Esophagus (tissue), 2 donors: ENCODE data around the gene TAF12. TPM values are rescaled to one million over a fixed set of nuclear protein-coding genes. Genes with fewer than 3 reads are reported as not detected.
"Not testable (repeated sequence)": the region's sequence is repeated elsewhere in the genome, so short reads cannot be mapped to it uniquely, and the experiment has no call there.

Experiments used
- H3K27ac ChIP-seq, 2 donors: one replicate each; pipeline ENCODE4 v1.5.1; 2013; ENCODE audit warnings: low read depth in 2 of 2, mild to moderate bottlenecking in 2 of 2, inconsistent platforms in 1 of 2, low read length in 1 of 2, moderate library complexity in 1 of 2
- H3K27me3 ChIP-seq, 2 donors: one replicate each; pipeline ENCODE4 v1.6.1; 2013; ENCODE audit warnings: low read length in 2 of 2, control low read depth in 1 of 2, mild to moderate bottlenecking in 1 of 2; ENCODE audit not compliant: insufficient read depth in 2 of 2, control insufficient read depth in 1 of 2
- H3K36me3 ChIP-seq, 2 donors: one replicate each; pipeline ENCODE4 v1.6.1; 2013; ENCODE audit warnings: low read length in 1 of 2; ENCODE audit not compliant: control insufficient read depth in 2 of 2, insufficient read depth in 2 of 2
- H3K4me1 ChIP-seq, 2 donors: one replicate each; pipeline ENCODE4 v1.6.1; 2013; ENCODE audit warnings: low read length in 1 of 2; ENCODE audit not compliant: control insufficient read depth in 2 of 2, insufficient read depth in 2 of 2
- H3K4me3 ChIP-seq, 2 donors: one replicate each; pipeline ENCODE4 v1.5.1; 2013; ENCODE audit warnings: low read length in 2 of 2, mild to moderate bottlenecking in 2 of 2, low read depth in 1 of 2, moderate library complexity in 1 of 2
- H3K9me3 ChIP-seq, 2 donors: one replicate each; pipeline ENCODE4 v1.6.1; 2013; ENCODE audit warnings: mild to moderate bottlenecking in 2 of 2, low read depth in 1 of 2, low read length in 1 of 2, moderate library complexity in 1 of 2; ENCODE audit not compliant: control insufficient read depth in 2 of 2, insufficient read depth in 1 of 2
- WGBS, 2 donors: extraction: QIAGEN DNeasy Blood & Tissue Kit; methylation state at CpG; one replicate each; pipeline ENCODE4 v1.1.7; 2013; 5-methylcytosine and 5-hydroxymethylcytosine counted together
- polyA plus RNA-seq, 2 donors: library from polyadenylated mRNA; stranded (reverse); fragments of 200-250 nt; gene quantifications; one replicate each; pipeline ENCODE4 v1.2.3, GENCODE V29; 2013
- donor health status: healthy with polysubstance abuse.
- donor health status: Bipolar disorder and iron deficiency.

The TAF12 gene, protein sequence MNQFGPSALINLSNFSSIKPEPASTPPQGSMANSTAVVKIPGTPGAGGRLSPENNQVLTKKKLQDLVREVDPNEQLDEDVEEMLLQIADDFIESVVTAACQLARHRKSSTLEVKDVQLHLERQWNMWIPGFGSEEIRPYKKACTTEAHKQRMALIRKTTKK
- polyA plus RNA-seq, result 10 to 100 TPM; 19.3 to 25.2 TPM

DNA sequence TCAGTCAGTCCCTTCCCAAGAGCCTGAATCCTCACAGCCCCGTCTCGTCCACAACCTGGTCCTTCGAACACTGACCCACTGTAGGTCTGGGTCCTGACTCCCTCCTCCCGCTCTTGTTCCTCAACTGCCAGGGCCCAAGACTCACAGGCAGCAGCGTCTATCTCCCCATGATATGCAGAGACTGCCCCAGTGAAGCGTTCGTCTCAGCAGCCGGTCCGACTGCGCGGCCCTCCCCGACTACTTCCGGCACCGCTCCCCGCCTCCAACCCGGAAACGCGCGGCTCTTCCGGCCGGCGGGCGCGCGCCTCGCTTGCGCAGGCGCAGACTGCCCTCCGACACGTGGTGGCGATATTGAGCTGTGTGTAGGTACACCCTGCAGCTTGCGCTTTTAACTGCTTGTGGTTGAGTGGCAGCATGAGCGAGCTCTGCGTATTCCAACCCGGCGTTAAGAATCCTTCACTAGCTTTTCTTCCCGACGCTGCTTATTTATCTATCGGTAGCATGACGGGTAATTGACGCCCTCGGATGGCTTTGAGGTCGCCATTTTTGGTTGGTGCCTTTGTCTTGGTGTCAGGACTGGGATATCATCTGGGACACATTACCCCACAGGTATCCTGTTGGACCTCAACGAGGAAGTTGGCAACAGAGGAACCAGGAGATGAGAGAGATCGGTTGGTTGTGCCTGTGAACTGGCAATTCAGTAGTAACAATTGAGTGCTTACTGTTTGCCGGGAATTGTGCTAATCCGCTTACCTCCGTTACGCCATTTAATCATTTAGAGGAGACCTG lies at the start of gene TAF12:
TSS of gene TAF12 (minus strand) at position 221 of the 789 bp plus-strand sequence. CDS start 20,986 bp downstream, outside the sequence.
- Histone ChIP-seq H3K9me3 (no peaks in the 10 kb centered on the region), H3K27ac (peak within 1 kb of the TSS; percentile 93 to 98), H3K4me3 (peak within 1 kb of the TSS; percentile 84 to 94), H3K27me3 (no peaks in the 10 kb centered on the region), H3K4me1 (peaks cover 0 to 3% of the 10 kb centered on the region in 2 donors), H3K36me3 (no peaks in the 10 kb centered on the region)
- WGBS, 2 donors, result 0 to 1% methylated on average over 49 of the region's 49 CpGs

DNA sequence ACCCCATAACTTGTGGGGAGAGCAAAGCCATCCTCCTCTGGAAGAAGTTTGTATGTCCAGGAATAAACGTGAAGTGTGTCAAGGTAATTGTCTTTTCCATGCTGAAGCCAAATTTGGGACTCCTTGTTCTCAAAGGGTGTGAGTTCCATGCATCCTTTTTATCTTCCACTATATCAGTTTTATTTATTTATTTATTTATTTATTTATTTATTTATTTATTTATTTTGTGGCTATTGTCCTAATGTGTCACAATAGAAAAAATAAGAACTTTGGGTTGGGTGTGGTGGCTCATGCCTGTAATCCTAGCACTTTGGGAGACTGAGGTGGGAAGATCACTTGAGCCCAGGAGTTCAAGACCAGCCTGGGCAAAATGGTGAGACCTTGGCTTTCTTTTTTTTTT lies 48.8 kb upstream of the TAF12 start:
- not testable (repeated sequence) for H3K27ac ChIP-seq, H3K4me1 ChIP-seq, H3K27me3 ChIP-seq, H3K36me3 ChIP-seq, H3K4me3 ChIP-seq, H3K9me3 ChIP-seq
- WGBS, 2 donors, result 98 to 100% methylated on average over 1 of the region's 1 CpG

DNA sequence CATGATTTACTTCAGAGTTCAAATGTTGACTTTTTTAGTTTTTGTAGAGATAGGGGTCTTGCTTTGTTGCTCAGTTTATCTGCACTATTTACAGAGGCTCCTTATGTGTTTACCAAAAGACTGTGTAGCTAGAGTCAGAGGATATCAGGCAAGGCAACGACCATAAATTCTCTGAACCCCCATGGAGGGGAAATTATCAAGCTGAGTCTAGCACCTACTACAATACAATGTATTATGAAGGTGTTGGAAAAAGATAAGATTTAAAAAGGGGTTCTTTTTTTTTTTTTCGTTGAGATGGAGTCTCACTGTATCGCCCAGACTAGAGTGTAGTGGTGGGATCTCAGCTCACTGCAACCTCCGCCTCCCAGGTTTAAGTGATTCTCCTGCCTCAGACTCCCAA lies 42.1 kb upstream of the TAF12 start:
- WGBS, 2 donors, result 81 to 86% methylated on average over 4 of the region's 4 CpGs
- H3K36me3 ChIP-seq, result no peaks in the 10 kb centered on the region
- H3K4me3 ChIP-seq, result no peak overlapping the region
- no peaks in the 10 kb centered on the region for H3K4me1 ChIP-seq
- no peaks in the 10 kb centered on the region for H3K9me3 ChIP-seq
- H3K27me3 ChIP-seq, result no peaks in the 10 kb centered on the region
- H3K27ac ChIP-seq, result no peak overlapping the region

DNA sequence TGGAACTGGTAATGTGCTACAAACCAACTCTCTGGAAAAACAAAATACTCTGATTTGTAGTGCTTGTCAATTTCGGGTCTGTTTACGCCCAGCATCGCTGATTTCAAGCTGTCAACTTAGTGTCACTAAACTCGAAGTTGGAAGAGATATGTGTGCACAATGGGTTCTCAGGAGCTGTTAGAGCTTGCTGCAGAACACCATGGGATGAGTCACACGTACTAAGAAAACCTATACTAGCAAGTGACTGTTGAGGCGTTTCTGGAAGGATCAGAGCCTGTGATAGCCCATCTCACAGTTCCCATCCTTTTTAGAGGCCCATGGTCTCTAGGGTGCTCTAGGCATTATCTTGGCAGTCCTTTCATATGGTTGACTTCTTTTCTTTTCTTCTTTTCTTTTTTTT lies 40.0 kb upstream of the TAF12 start:
- Histone ChIP-seq H3K36me3 (no peaks in the 10 kb centered on the region), H3K27ac (no peak overlapping the region), H3K4me3 (no peak overlapping the region), H3K27me3 (no peaks in the 10 kb centered on the region), H3K9me3 (no peaks in the 10 kb centered on the region), H3K4me1 (no peaks in the 10 kb centered on the region)
- WGBS, 2 donors, result 70 to 76% methylated on average over 6 of the region's 6 CpGs

DNA sequence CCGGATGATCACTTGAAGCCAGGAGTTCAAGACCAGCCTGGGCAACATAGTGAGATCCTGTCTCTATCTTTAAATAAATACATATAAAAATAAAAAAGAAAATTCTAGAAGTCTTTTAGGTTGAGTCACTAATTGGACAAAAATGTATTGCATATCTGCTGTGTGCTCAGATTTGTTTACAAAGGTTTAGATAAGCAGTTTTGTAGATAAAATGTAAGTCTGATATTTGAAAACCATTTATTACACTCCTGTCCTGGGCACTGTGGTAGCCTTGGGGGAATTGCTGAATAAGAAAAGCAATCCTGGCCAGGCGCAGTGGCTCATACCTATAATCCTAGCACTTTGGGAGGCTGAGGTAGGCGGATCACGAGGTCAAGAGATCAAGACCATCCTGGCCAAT lies 37.3 kb upstream of the TAF12 start:
- WGBS, 2 donors, result 89 to 93% methylated on average over 4 of the region's 4 CpGs
- H3K36me3 ChIP-seq, result peaks cover 0 to 3% of the 10 kb centered on the region in 2 donors

DNA sequence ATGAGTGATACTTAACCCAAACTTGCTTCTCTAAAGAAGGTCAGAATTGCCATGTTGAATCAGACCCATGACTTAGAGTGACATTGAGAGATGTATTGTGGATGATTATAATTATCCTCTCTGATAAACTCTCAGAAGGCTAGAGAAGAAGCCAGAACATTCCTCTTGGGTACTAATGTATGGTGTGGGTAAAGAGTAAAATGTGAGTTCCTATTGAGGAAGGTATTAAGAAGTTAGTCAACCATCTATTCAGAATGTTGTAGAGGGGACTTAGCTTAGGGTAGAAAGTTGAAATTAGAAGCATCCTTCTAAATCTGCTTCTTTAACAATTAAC lies 33.0 kb upstream of the TAF12 start:
- H3K4me3 ChIP-seq, result no peak overlapping the region
- no peak overlapping the region for H3K27ac ChIP-seq
- H3K36me3 ChIP-seq, result peaks cover 0 to 3% of the 10 kb centered on the region in 2 donors
- no peaks in the 10 kb centered on the region for H3K9me3 ChIP-seq
- no peaks in the 10 kb centered on the region for H3K4me1 ChIP-seq
- H3K27me3 ChIP-seq, result no peaks in the 10 kb centered on the region

More for the DNA sequence above, 37.3 kb upstream of the TAF12 start:
- Histone ChIP-seq H3K27me3 (no peaks in the 10 kb centered on the region), H3K4me3 (no peak overlapping the region), H3K4me1 (no peaks in the 10 kb centered on the region), H3K9me3 (no peaks in the 10 kb centered on the region), H3K27ac (no peak overlapping the region)

DNA sequence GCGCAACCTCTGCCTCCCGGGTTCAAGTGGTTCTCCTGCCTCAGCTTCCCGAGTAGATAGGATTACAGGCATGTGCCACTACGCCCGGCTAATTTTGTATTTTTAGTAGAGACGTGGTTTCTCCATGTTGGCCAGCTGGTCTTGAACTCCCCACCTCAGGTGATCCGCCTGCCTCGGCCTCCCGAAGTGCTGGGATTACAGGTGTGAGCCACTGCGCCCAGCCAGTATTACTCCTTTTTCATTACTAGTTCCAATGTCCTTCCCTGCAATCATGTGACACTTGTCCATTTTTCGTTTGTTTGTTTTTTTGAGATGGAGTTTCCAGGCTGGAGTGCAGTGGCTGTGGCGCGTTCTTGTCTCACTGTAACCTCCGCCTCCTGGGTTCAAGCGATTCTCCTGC lies 30.1 kb upstream of the TAF12 start:
- not testable (repeated sequence) for H3K27ac ChIP-seq, H3K27me3 ChIP-seq, H3K4me1 ChIP-seq, H3K9me3 ChIP-seq, H3K36me3 ChIP-seq, H3K4me3 ChIP-seq
- 97 to 99% methylated on average over 15 of the region's 15 CpGs for WGBS, 2 donors

DNA sequence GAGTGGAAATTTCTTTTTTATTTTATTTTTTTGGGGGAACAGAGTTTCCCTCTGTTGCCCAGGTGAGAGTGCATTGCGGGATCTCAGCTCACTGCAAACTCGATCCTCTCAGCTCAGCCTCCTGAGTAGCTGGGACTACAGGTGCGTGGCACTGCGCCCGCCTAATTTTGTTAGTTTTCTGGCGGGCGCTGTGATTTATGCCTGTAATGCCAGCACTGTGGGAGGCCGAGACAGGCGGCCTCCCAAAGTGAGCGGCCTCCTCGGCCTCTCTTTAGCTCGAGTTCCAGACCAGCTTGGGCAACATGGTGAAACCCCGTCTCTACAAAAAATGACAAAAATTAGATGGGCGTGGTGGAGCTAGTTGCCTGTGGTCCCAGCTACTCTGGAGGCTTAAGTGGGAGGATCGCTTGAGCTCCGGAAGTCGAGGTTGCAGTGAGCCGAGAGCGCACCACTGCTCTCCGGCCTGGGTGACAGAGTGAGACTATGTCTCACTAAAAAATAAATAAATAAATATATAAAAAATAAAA lies 28.4 kb upstream of the TAF12 start:
- no peak overlapping the region for H3K27ac ChIP-seq
- no peaks in the 10 kb centered on the region for H3K9me3 ChIP-seq
- H3K27me3 ChIP-seq, result no peaks in the 10 kb centered on the region
- WGBS, 2 donors, result 93 to 96% methylated on average over 20 of the region's 20 CpGs
- no peaks in the 10 kb centered on the region for H3K4me1 ChIP-seq
- H3K36me3 ChIP-seq, result peaks cover 0 to 3% of the 10 kb centered on the region in 2 donors
- H3K4me3 ChIP-seq, result no peak overlapping the region

DNA sequence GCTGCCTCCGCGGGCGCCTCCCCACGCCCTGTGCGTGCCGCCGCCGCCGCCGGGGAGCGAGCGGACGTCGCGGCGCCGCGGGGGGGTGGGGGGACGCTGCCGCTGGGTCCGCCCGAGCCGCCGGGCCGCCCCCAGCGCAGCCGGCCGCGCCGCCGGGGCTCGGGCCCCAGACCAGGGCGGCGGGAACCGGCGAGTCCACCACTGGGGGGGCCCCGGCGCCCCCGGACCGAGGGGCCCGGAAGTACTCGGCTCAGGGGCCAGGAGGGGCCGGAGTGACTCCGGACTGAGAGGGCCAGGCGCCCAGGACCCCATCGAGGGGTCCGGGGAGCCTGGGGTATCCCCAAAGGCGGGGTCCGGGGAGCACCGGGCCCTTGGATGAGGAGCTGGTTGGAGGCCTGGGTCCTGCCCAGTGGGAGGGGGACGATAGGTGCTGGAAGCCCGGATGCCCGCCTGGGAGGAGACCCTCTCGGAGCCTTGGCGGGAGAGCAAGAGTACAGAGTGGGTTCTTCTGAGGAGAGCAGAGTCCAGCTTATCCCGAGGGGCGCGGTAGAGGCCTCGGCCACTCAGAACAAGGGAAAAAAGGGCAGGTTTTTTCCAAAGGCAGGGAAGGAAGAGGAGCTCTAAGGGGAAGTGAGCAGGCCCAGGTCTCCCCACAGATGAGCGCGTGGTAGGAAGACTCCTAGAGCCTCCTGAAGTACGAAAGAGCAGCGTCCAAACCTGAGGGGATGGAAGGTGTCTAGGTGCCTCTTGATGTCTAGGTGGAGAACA lies 26.3 kb upstream of the TAF12 start:
- Histone ChIP-seq H3K9me3 (no peaks in the 10 kb centered on the region), H3K27ac (peak overlapping the region; percentile 96 to 99), H3K4me1 (no peaks in the 10 kb centered on the region), H3K36me3 (no peaks in the 10 kb centered on the region), H3K27me3 (no peaks in the 10 kb centered on the region), H3K4me3 (peak overlapping the region; percentile 69 to 78)
- 0 to 1% methylated on average over 25 to 63 of the region's 63 CpGs for WGBS, 2 donors
